ENCODE data around the gene KRT83.

KRT83 gene

DNA sequence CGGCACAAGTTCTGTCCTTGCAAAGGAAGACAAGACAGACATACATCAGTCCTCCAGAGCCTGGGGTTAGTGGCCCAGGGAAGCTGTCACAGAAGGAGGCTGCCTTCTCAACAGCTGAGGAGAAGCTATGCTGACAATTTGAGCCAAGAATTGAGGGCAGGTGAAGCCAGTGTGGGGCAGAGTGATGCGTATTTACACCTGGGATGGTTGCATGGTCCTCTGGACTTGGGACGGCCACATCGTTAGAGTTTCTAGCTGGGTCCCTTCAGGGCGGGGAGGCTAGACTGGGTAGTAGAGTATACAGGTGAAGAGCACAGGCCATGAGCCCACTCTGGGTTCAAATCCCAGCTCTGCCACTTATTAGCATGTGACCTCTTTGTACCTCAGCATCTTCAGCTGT, 29.6 kb upstream of the KRT83 start:
- no peaks in the 10 kb centered on the region for H3K36me3 ChIP-seq (ENCODE audit: control insufficient read depth, insufficient read depth, low read length)
- no peak overlapping the region for H3K9ac ChIP-seq
- H3K4me2 ChIP-seq (ENCODE audit: low read length), result no peak overlapping the region
- no peak overlapping the region for H3K27ac ChIP-seq
- H3K4me3 ChIP-seq (ENCODE audit: low read depth, low read length), result no peak overlapping the region
- no peaks in the 10 kb centered on the region for H3K9me3 ChIP-seq (ENCODE audit: control insufficient read depth, low read length)
- H3K4me1 ChIP-seq, result no peaks in the 10 kb centered on the region
- H3K27me3 ChIP-seq (ENCODE audit: control insufficient read depth, insufficient read depth, low read length), result no peaks in the 10 kb centered on the region
- no peaks in the 10 kb centered on the region for H3K79me2 ChIP-seq
- TF ChIP-seq, protein P1, sequence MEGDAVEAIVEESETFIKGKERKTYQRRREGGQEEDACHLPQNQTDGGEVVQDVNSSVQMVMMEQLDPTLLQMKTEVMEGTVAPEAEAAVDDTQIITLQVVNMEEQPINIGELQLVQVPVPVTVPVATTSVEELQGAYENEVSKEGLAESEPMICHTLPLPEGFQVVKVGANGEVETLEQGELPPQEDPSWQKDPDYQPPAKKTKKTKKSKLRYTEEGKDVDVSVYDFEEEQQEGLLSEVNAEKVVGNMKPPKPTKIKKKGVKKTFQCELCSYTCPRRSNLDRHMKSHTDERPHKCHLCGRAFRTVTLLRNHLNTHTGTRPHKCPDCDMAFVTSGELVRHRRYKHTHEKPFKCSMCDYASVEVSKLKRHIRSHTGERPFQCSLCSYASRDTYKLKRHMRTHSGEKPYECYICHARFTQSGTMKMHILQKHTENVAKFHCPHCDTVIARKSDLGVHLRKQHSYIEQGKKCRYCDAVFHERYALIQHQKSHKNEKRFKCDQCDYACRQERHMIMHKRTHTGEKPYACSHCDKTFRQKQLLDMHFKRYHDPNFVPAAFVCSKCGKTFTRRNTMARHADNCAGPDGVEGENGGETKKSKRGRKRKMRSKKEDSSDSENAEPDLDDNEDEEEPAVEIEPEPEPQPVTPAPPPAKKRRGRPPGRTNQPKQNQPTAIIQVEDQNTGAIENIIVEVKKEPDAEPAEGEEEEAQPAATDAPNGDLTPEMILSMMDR (IDR thresholded peaks at IDR 0.05), result no peak
- no peak overlapping the region for H2AFZ ChIP-seq

DNA sequence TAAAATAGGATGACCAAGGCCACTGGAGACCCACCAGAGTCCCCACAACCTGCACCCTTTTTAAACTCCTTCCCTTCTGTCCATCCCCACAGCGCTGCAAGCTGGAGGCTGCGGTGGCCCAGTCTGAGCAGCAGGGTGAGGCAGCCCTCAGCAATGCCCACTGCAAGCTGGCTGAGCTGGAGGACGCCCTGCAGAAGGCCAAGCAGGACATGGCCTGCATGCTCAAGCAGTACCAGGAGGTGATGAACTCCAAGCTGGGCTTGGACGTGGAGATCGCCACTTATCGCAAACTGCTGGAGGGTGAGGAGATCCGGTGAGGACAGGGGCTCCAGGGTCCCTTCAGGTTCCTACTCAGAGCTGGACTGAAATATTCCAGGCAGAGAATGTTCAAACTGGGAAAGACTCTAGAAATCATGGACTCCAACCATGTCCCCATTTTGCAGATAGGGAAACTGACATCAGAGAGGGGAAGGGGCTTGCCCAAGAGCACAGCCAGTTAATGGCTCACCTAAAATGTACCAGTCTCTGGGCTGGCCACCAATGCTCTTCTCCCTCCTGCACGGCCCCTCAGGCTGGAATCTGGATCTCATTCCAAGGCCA, 28.9 kb upstream of the KRT83 start:
- H3K27ac ChIP-seq, result no peak overlapping the region
- no peaks in the 10 kb centered on the region for H3K79me2 ChIP-seq
- H3K9ac ChIP-seq, result no peak overlapping the region
- H3K4me1 ChIP-seq, result no peaks in the 10 kb centered on the region
- TF ChIP-seq, protein P1 (IDR thresholded peaks at IDR 0.05), result no peak
- H3K4me3 ChIP-seq (ENCODE audit: low read depth, low read length), result no peak overlapping the region
- no peak overlapping the region for H3K4me2 ChIP-seq (ENCODE audit: low read length)
- H2AFZ ChIP-seq, result no peak overlapping the region
- no peaks in the 10 kb centered on the region for H3K27me3 ChIP-seq (ENCODE audit: control insufficient read depth, insufficient read depth, low read length)
- no peaks in the 10 kb centered on the region for H3K36me3 ChIP-seq (ENCODE audit: control insufficient read depth, insufficient read depth, low read length)
- no peaks in the 10 kb centered on the region for H3K9me3 ChIP-seq (ENCODE audit: control insufficient read depth, low read length)

DNA sequence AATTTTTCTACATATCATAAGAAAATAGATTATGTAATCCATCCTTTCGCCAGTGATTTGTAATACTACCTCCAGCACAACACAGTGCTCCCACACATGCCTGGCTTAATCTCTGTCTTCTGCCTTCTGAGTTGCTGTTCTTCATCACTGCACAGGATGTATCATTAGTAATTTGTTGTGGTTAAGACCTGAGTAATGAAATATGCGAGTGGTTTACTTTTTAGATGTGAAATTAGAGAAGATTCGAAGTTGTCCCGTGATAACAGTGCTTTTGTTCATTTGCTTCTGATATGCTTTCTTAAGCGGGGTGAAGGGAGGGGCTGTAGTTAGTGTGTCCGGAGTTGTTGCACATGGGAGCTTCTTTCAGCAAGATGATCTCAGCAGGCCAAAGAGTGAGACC, 28.0 kb upstream of the KRT83 start:
- no peaks in the 10 kb centered on the region for H3K36me3 ChIP-seq (ENCODE audit: control insufficient read depth, insufficient read depth, low read length)
- no peak overlapping the region for H3K4me2 ChIP-seq (ENCODE audit: low read length)
- no peaks in the 10 kb centered on the region for H3K79me2 ChIP-seq
- TF ChIP-seq, protein P1 (IDR thresholded peaks at IDR 0.05), result no peak
- no peak overlapping the region for H3K9ac ChIP-seq
- H2AFZ ChIP-seq, result no peak overlapping the region
- H3K27me3 ChIP-seq (ENCODE audit: control insufficient read depth, insufficient read depth, low read length), result no peaks in the 10 kb centered on the region
- no peaks in the 10 kb centered on the region for H3K9me3 ChIP-seq (ENCODE audit: control insufficient read depth, low read length)
- peaks cover 6% of the 10 kb centered on the region for H3K4me1 ChIP-seq
- no peak overlapping the region for H3K4me3 ChIP-seq (ENCODE audit: low read depth, low read length)
- H3K27ac ChIP-seq, result no peak overlapping the region

DNA sequence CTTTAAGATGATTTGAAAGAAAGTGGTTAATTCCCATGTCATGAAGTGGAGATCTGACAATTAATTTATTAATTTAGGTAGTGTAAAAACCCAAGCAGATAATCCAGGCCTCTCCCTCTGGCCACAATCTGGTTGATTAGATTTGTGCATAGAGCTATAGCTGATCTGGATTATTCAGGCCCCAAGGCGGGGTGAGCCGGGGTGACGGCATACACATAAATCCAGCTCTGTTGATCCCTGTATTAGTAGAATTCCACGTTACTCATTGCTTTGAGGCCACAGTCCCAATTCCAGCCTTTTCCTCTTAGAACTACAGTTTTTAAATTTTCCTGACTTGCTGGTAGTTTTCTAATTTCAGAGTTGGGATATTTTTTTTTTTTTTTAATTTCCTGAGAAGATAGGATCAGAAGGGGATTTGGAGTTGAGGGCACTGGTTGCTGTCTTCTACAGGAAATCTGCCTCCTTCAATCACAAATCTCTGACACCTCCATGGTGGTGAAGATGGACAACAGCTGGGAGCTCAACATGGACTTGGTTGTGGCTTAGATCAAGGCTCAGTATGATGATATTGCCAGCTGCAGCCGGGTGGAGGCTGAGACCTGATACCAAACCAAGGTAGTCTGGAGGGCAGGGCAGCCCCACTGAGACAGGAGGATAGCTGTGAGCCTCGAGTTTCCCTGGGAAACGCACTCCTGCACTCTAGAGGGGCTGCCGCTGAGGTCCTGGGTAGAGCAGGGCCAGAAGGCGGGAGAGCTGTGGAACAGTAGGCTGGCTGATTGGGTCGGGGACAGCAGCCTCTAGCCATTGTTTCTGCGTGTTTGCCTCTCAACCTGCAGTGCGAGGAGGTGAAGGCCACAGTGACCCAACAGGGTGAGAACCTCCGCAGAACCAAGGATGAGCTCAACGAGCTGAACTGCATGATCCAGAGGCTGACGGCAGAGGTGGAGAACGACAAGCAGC, 26.6 kb upstream of the KRT83 start:
- H3K4me3 ChIP-seq (ENCODE audit: low read depth, low read length), result no peak overlapping the region
- TF ChIP-seq, protein P1 (IDR thresholded peaks at IDR 0.05), result no peak
- no peaks in the 10 kb centered on the region for H3K79me2 ChIP-seq
- H3K9ac ChIP-seq, result no peak overlapping the region
- no peak overlapping the region for H3K4me2 ChIP-seq (ENCODE audit: low read length)
- H3K36me3 ChIP-seq (ENCODE audit: control insufficient read depth, insufficient read depth, low read length), result no peaks in the 10 kb centered on the region
- no peak overlapping the region for H2AFZ ChIP-seq
- peaks cover 6% of the 10 kb centered on the region for H3K4me1 ChIP-seq
- H3K27me3 ChIP-seq (ENCODE audit: control insufficient read depth, insufficient read depth, low read length), result no peaks in the 10 kb centered on the region
- H3K27ac ChIP-seq, result no peak overlapping the region
- H3K9me3 ChIP-seq (ENCODE audit: control insufficient read depth, low read length), result no peaks in the 10 kb centered on the region

Data from parathyroid adenoma (tissue), 2 donors.